ENCODE data around the gene DOHH.

GRCh38 chr19:3465552-3465951 is 34.9 kb downstream of the DOHH start:
- TF ChIP-seq CTCF (tag by site-specific recombination; IDR thresholded peaks at IDR 0.05) (no peak), ZBTB44 (tag by site-specific recombination; IDR thresholded peaks at IDR 0.05) (no peak), ZNF350 (tag by site-specific recombination; IDR thresholded peaks at IDR 0.05) (no peak), ZNF580 (tag by site-specific recombination; IDR thresholded peaks at IDR 0.05) (no peak), ZNF76 (tag by site-specific recombination; IDR thresholded peaks at IDR 0.05; ENCODE audit: borderline replicate concordance, low read depth) (no peak), ZNF707 (tag by site-specific recombination; IDR thresholded peaks at IDR 0.05) (no peak), ZNF704 (tag by site-specific recombination; IDR thresholded peaks at IDR 0.05) (no peak), ZNF670 (tag by site-specific recombination; IDR thresholded peaks at IDR 0.05; ENCODE audit: low read depth) (no peak), ZNF121 (tag by site-specific recombination; IDR thresholded peaks at IDR 0.05) (no peak), ZNF654 (tag by site-specific recombination; IDR thresholded peaks at IDR 0.05; ENCODE audit: low read depth) (no peak), ZNF133 (tag by site-specific recombination; IDR thresholded peaks at IDR 0.05) (no peak), ZSCAN23 (tag by site-specific recombination; IDR thresholded peaks at IDR 0.05) (no peak), ZNF302 (tag by site-specific recombination; IDR thresholded peaks at IDR 0.05; ENCODE audit: low read depth) (no peak)

Data from HEK293 (cell line).